Fibroblast of skin of left quadriceps (primary cell): Measurements from ENCODE around the gene TMEM235.
"Not testable (repeated sequence)": the region's sequence is repeated elsewhere in the genome, so short reads cannot be mapped to it uniquely, and the experiment has no call there.

Experiments
- DNase-seq, 2 experiments: peaks; one replicate each; pipeline ENCODE4 v3.0.0-alpha.2; 2013; ENCODE audit warnings: low read depth in 2 of 2

The TMEM235 gene

DNA sequence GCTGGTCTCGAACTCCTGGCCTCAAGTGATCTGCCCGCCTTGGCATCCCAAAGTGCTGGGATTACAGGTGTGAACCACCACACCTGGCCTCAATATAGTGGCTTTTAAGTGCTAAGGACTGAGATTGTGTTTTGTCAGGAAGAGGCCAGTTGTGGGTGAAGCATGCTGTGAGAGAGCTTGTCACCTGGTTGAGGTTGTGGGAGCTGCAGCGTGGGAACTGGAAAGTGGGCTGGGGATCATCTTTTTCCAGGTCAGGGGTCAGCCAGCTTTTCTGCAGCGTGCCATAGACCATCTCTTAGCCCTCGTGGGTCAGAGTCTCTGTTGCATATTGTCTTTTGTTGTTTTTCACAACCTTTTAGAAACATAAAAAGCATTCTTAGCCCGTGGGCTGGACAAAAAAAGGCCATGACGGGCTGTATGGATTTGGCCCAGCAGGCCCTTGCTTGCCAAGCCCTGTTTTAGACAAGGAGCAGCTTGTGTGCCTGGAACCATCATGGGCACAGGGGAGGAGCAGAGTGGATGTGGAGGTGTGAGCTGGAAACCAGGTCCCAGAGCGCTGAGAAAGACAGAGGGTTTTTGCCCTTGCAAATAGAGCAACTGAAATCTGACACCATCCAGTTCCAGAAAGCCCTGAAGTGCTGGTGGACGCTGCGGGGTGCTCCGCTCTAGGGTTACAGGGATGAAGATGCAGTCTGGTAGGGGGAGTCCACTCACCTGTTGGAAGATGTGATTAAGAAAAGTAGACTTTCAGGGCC, 11.9 kb upstream of the TMEM235 start:
- DNase-seq, result no peak

DNA sequence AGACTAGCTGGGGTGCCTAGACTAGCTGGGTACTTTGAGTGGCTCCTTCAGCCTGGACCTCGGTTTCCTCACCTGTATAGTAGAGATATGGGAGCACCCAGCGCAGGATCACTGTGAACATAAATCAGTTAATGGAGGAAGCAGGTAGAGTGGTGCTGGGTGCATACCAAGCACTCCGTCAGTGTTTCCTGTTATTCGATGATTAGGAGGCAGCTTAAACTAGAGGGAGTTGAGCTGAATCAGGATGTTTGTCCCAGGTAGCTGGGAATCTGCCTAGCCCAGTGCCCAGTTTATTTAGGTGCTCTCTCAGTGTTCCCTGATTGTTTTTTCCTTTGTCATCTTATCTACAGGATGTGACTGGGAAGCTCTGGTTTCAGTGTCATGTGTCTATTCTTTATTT, 8.4 kb upstream of the TMEM235 start:
- DNase-seq, result no peak

DNA sequence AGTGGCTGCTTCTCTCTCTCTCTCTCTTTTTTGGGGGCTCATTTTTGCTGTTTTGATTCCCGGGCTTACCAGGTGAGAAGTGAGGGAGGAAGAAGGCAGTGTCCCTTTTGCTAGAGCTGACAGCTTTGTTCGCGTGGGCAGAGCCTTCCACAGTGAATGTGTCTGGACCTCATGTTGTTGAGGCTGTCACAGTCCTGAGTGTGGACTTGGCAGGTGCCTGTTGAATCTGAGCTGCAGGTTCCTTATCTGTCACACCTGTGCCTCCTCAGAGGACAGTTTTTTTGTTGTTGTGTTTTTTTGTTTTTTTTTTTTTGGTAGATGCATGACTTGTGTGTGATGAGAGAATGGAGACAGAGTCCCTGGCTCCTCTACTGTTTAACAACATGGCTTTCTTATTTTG, 7.7 kb upstream of the TMEM235 start:
- no peak for DNase-seq

DNA sequence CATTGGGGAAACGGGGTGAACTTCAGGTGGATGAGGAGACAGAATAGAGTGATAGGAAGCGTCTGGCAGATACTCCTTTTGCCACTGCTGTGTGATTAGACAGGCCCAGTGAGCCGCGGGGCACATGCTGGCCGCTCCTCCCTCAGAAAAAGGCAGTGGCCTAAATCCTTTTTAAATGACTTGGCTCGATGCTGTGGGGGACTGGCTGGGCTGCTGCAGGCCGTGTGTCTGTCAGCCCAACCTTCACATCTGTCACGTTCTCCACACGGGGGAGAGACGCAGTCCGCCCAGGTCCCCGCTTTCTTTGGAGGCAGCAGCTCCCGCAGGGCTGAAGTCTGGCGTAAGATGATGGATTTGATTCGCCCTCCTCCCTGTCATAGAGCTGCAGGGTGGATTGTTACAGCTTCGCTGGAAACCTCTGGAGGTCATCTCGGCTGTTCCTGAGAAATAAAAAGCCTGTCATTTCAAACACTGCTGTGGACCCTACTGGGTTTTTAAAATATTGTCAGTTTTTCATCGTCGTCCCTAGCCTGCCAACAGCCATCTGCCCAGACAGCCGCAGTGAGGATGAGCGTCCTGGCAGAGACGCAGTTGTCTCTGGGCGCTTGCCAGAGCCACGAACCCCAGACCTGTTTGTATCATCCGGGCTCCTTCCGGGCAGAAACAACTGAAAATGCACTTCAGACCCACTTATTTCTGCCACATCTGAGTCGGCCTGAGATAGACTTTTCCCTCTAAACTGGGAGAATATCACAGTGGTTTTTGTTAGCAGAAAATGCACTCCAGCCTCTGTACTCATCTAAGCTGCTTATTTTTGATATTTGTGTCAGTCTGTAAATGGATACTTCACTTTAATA, 7.0 kb upstream of the TMEM235 start:
- DNase-seq, result no peak

DNA sequence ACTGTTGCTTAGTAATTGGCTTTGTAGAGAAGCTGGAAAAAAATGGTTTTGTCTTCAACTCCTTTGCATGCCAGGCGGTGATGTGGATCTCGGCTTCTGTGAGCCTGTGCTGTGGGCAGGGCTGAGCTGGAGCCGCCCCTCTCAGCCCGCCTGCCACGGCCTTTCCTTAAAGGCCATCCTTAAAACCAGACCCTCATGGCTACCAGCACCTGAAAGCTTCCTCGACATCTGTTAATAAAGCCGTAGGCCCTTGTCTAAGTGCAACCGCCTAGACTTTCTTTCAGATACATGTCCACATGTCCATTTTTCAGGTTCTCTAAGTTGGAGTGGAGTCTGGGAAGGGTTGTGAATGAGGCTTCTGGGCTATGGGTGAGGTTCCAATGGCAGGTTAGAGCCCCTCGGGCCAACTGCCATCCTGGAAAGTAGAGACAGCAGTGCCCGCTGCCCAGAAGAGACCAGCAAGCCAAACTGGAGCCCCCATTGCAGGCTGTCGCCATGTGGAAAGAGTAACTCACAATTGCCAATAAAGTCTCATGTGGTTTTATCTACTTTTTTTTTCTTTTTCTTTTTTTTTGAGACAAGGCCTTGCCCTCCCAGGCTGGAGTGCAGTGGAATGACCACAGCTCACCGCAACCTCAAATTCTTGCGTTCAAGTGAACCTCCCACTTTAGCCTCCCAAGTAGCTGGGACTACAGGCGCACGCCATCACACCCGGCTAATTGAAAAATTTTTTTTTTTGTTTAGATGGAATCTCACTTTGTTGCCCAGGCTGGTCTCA, 6.2 kb upstream of the TMEM235 start:
- DNase-seq, result no peak

GRCh38 chr17:78226055-78226758, 5.2 kb upstream of the TMEM235 start:
- no peak for DNase-seq

DNA sequence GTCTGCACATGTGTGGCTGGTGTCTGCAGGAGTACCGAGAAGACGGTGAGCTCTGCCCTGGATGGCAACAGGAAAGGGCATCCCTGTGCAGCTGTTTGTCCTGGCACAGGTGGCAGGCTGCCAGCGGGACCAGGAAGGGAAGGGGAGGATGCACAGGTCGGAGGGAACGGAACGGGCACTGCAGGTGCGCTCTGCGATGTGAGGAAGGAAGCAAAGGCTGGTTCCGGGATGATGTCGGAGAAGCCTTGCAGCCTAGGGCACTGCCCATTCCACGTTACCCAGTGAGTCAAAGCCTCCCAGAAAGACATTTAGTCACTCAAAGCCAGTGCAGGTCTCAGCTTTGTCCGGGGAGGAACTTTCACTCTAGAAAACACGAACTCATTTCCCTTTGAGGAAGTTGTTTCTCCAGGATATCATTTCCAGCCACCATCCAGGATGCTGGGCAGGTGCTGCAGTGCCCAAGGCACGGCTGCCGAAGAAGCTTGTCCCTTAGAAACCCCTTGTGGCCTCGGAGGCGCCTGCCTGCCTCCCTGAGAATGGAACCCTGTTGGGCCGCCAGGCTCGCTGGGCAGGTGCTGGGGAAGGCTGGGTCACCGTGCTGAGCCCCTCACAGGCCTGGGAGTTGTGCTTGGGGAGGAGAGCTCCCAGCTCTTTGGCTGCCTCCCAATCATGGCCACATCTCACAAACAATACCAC, 4.5 kb upstream of the TMEM235 start:
- DNase-seq, result no peak

DNA sequence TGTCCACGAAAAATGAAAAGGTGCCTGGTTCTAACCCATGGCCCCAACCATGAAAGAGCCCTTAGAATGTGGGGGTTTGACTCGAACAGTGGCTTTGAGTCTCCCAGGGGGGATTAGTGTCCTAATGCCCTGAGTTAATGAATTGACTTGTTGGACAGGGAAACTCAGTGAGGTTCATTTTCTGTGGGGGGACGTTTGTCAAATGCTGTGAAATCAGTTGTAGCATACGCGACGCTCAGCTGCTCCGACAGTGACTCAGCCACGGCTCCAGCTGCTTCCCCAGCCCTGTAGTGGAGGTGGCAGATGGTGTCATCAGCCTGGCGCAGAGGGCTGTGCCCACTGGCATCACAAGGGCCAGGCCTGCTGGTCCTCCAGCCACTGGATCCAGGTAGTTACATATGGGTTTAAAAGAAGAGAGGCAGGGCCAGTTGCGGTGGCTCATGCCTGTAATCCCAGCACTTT, 3.9 kb upstream of the TMEM235 start:
- no peak for DNase-seq

GRCh38 chr17:78228176-78228575, 3.3 kb upstream of the TMEM235 start:
- no peak for DNase-seq

- no peak for DNase-seq
Measured at GRCh38 chr17:78230252-78230962, 1.0 kb upstream of the TMEM235 start.

DNA sequence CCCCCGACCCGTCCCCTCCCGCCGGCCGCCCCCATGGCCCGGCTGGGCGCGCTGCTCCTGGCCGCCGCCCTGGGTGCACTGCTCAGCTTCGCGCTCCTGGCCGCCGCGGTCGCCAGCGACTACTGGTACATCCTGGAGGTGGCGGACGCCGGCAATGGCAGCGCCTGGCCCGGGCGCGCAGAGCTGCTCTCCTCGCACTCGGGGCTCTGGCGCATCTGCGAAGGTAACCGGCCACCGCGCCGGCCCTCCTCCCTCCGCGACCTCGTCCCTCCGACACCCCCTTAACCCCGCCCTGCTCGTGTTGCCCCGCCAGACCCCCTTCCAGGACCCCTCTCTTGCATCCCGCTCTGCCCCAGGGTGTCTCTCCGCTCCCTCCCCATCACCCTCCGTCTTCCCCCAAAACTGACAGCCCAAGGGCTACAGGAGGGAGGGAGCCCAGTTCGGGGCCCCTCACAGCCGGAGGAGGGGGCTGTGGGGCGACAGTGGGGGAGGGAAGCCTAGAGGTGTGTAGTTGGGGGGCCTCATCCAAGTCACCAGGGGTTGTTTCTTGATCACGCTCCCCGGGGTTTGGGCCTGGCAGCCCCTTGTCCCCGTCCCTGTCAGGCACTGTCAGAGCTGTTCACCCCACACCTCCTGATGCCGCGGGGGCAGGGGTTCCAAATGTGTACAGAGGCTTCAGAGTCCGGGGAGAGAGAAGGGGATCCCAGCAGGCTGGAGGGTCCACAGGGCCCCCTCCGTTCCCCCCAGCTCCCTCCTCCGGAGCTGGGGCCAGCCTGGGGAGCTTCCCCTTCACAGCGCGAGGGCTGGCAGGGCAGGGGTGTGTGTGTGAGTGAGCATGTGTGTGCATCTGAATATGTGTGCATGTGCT, 794 bp downstream of the TMEM235 start:
- no peak for DNase-seq

- DNase-seq, result no peak
Measured at GRCh38 chr17:78232859-78233173, 1.4 kb downstream of the TMEM235 start.

DNA sequence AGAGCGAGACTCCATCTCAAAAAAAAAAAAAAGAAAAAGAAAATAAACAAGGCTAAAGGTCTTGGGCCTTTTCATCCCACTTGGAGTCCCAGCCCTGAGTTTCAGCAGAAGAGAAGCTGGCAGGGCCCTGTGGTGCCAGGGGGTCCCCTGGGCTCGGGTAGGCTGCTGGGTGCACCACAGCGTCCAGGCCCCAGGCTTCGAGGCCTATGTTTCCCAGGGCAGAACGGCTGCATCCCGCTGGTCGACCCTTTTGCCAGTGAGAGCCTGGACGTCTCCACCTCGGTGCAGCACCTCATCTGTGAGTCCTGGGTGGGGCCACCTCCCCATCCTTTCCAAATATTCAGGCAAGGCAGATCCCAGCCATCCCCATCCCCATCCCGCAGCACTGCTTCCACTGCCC, 2.2 kb downstream of the TMEM235 start:
- no peak for DNase-seq

- DNase-seq, result no peak
Measured at GRCh38 chr17:78234261-78234865, 2.9 kb downstream of the TMEM235 start.

DNA sequence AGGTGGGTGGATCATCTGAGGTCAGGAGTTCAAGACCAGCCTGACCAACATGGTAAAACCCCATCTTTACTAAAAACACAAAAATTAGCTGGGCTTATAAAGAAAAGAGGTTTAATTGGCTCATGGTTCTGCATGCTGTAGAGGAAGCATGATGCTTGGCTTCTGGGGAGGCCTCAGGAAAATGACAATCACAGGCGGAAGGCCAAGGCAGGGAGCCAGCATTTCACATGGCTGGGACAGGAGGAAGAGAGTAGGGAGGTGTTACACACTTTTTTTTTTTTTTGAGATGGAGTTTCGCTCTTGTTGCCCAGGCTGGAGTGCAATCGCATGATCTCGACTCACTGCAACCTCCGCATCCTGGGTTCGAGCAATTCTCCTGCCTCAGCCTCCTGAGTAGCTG, 3.6 kb downstream of the TMEM235 start:
- DNase-seq, result not testable (repeated sequence)

DNA sequence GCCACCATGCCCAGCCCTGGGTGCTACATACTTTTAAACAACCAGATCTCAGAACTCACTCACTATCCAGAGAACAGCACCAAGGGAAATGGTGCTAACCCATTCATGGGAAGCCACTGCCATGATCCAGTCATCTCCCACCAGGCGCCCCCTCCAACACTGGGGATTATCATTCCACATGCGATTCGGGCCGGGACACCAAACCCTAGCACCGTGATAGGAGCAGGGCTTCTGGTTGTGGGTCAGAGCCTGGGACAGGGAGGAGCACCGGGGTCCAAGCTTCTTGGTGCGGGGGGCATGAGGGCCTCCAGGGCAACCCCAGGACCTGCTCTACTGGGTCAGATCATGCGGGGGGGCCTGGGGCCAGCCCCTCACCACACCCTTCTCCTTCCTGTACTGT, 4.5 kb downstream of the TMEM235 start:
- DNase-seq, result no peak

GRCh38 chr17:78236362-78237127, 5.1 kb downstream of the TMEM235 start:
- DNase-seq, result no peak

DNA sequence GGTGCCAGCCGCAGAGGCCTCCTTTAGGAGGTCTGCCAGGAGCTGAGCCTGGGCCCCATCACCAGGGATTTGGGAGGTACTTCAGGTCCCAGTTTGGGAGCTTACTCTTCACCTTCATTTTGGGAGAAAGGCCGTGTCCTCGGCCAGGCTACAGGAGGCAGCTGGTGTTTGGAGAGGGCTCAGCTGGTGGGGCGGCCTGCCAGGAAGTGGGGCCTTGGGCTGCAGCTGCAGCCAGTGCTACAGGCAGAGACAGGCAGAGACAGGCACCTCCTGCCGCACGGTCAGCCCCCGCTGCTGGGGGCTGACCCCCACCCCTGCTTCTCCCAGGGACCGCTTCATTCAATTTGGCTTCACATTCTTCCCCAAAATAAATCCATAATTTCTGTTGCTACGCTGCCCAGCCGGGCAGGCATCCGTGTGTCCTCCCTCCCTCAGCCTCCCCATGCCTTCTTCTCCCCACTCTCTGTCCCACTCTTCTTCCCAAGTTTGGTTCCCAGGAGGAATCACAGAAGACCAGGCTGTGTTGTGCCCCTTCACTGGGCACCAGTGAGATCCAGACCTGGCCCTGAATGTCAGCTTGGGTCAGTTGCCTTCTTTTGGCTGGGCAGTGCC, 6.1 kb downstream of the TMEM235 start:
- DNase-seq, result no peak
